Neuronal stem cell (in vitro differentiated cells): ENCODE data around the gene CCDC178.

Experiments used
- DNase-seq: peaks from one replicate; pipeline ENCODE4 v3.0.0-alpha.2; 2013; ENCODE audit warnings: low spot score
- H2AFZ ChIP-seq: one replicate; pipeline ENCODE4 v1.6.1; 2013; ENCODE audit warnings: mild to moderate bottlenecking, low read length, inconsistent platforms
- H2AK5ac ChIP-seq: 2 replicates; pipeline ENCODE4 v1.6.1; 2013; ENCODE audit warnings: low read depth, mild to moderate bottlenecking, inconsistent platforms, low read length, moderate library complexity, mixed read lengths
- H2BK120ac ChIP-seq: 2 replicates; pipeline ENCODE4 v1.6.1; 2013; ENCODE audit warnings: low read depth, mild to moderate bottlenecking, inconsistent platforms, low read length, moderate library complexity, mixed read lengths
- H2BK12ac ChIP-seq: one replicate; pipeline ENCODE4 v1.6.1; 2013; ENCODE audit warnings: low read length, inconsistent platforms
- H2BK15ac ChIP-seq: 2 replicates; pipeline ENCODE4 v1.6.1; 2013; ENCODE audit warnings: mild to moderate bottlenecking, low read length, inconsistent platforms, mixed read lengths
- H2BK5ac ChIP-seq: one replicate; pipeline ENCODE4 v1.6.1; 2013; ENCODE audit warnings: inconsistent platforms, mild to moderate bottlenecking, low read length, moderate library complexity
- H3K14ac ChIP-seq: one replicate; pipeline ENCODE4 v1.6.1; 2013; ENCODE audit warnings: low read length, inconsistent platforms
- H3K18ac ChIP-seq: 2 replicates; pipeline ENCODE4 v1.6.1; 2013; ENCODE audit warnings: low read length, inconsistent platforms
- H3K23ac ChIP-seq: 2 replicates; pipeline ENCODE4 v1.6.1; 2013; ENCODE audit warnings: low read depth, mild to moderate bottlenecking, mixed read lengths, low read length, inconsistent platforms; ENCODE audit not compliant: poor library complexity
- H3K27ac ChIP-seq: replicated peaks from 3 replicates; pipeline ENCODE4 v1.5.1; 2013; ENCODE audit warnings: low read length, inconsistent platforms
- H3K27me3 ChIP-seq, 3 experiments: 2 replicates each; pipeline ENCODE4 v1.6.1; 2013; ENCODE audit warnings: low read length in 3 of 3, mild to moderate bottlenecking in 2 of 3, inconsistent platforms in 1 of 3, low read depth in 1 of 3, mixed read lengths in 1 of 3, moderate library complexity in 1 of 3; ENCODE audit not compliant: control insufficient read depth in 3 of 3, insufficient read depth in 3 of 3
- H3K36me3 ChIP-seq, 2 donors: replicated peaks in 1 of 2; 2 replicates each; pipeline ENCODE4 v1.6.1; 2013; ENCODE audit warnings: low read length in 2 of 2; ENCODE audit not compliant: control insufficient read depth in 2 of 2, insufficient read depth in 2 of 2
- H3K4ac ChIP-seq: 2 replicates; pipeline ENCODE4 v1.6.1; 2013; ENCODE audit warnings: inconsistent platforms, mild to moderate bottlenecking, low read length, moderate library complexity
- H3K4me1 ChIP-seq, 2 donors: 1 replicate in 1 of 2; 2 replicates in 1 of 2; pipeline ENCODE4 v1.6.1; 2013; ENCODE audit warnings: low read length in 2 of 2, low read depth in 1 of 2; ENCODE audit not compliant: control insufficient read depth in 2 of 2, insufficient read depth in 1 of 2
- H3K4me2 ChIP-seq: one replicate; pipeline ENCODE4 v1.6.1; 2013; ENCODE audit warnings: mild to moderate bottlenecking, low read length, inconsistent platforms; ENCODE audit not compliant: insufficient read depth, poor library complexity, severe bottlenecking
- H3K4me3 ChIP-seq, 2 donors: 2 replicates each; pipeline ENCODE4 v1.5.1; 2013; ENCODE audit warnings: low read length in 2 of 2, mild to moderate bottlenecking in 2 of 2, inconsistent platforms in 1 of 2, moderate library complexity in 1 of 2
- H3K79me1 ChIP-seq: one replicate; pipeline ENCODE4 v1.6.1; 2013; ENCODE audit warnings: low read depth, mild to moderate bottlenecking, inconsistent platforms, low read length, moderate library complexity
- H3K9ac ChIP-seq: one replicate; pipeline ENCODE4 v1.6.1; 2013; ENCODE audit warnings: mild to moderate bottlenecking, low read depth, low read length, inconsistent platforms; ENCODE audit not compliant: poor library complexity
- H3K9me3 ChIP-seq, 2 donors: replicated peaks in 1 of 2; 2 replicates each; pipeline versions ENCODE3 to v1.6.1; 2013; ENCODE audit warnings: low read length in 2 of 2, mild to moderate bottlenecking in 2 of 2, inconsistent platforms in 1 of 2, low read depth in 1 of 2, mixed read lengths in 1 of 2, moderate library complexity in 1 of 2; ENCODE audit not compliant: control insufficient read depth in 2 of 2, insufficient read depth in 1 of 2
- H4K8ac ChIP-seq: one replicate; pipeline ENCODE4 v1.6.1; 2013; ENCODE audit warnings: low read depth, mild to moderate bottlenecking, inconsistent platforms, low read length, moderate library complexity
- H4K91ac ChIP-seq: one replicate; pipeline ENCODE4 v1.6.1; 2013; ENCODE audit warnings: low read length, low read depth, mild to moderate bottlenecking, inconsistent platforms; ENCODE audit not compliant: poor library complexity
- WGBS, 2 donors: extraction: QIAGEN DNeasy Blood & Tissue Kit; methylation state at CpG; one replicate each; pipeline ENCODE4 v1.1.7; 2013; ENCODE audit warnings: missing lambda C conversion rate in 2 of 2, mixed read lengths in 1 of 2; ENCODE audit not compliant: insufficient read length in 2 of 2, insufficient replicate concordance in 1 of 2; ENCODE audit errors: extremely low coverage in 2 of 2; 5-methylcytosine and 5-hydroxymethylcytosine counted together

CCDC178 gene

GRCh38 chr18:33264566-33264965, 176.0 kb downstream of the CCDC178 start:
- Histone ChIP-seq H2BK15ac (no peak overlapping the region), H3K27ac (no peak overlapping the region), H2AFZ (peak overlapping the region; percentile 43), H3K4me2 (no peak overlapping the region), H3K4me1 (peaks cover 6% of the 10 kb centered on the region in 2 donors), H3K27me3 (no peaks in the 10 kb centered on the region), H3K9me3 (no peaks in the 10 kb centered on the region), H3K4me3 (no peak overlapping the region), H3K23ac (no peak overlapping the region), H3K18ac (no peak overlapping the region), H2BK12ac (no peak overlapping the region), H4K8ac (no peak overlapping the region), H3K9ac (no peak overlapping the region), H3K4ac (no peak overlapping the region), H4K91ac (no peak overlapping the region), H2BK5ac (no peak overlapping the region), H3K14ac (no peak overlapping the region), H2AK5ac (no peak overlapping the region), H3K36me3 (no peaks in the 10 kb centered on the region), H2BK120ac (no peak overlapping the region), H3K79me1 (no peaks in the 10 kb centered on the region)
- no CpG with 5 or more reads among the region's 1 CpG for WGBS, 2 donors
- no peak for DNase-seq

DNA sequence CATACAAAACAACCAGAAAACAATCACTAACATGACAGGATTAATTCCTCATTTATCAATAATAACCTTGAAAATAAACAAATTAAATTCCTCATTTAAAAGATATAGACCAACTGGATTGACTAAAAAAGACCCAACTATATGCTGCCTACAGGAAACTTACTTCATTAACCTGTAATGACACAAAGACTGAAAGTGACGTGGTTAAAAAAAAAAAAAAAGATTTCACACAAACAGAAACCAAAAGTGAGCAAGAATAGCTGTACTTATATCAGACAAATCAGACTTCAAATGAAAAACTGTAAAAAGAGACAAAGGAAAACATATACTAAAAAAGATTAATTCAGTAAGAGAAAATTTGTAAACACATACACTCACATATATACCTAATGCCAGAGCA, 201.2 kb downstream of the CCDC178 start:
- H3K18ac ChIP-seq: no peak overlapping the region
- H3K4me2 ChIP-seq: no peak overlapping the region
- no peaks in the 10 kb centered on the region for H3K79me1 ChIP-seq
- no peak overlapping the region for H3K9ac ChIP-seq
- no peaks in the 10 kb centered on the region for H3K4me1 ChIP-seq
- DNase-seq: no peak
- no peak overlapping the region for H2AK5ac ChIP-seq
- no peak overlapping the region for H2BK5ac ChIP-seq
- WGBS, 2 donors: no CpG with 5 or more reads among the region's 1 CpG
- no peaks in the 10 kb centered on the region for H3K27me3 ChIP-seq
- H3K27ac ChIP-seq: no peak overlapping the region
- no peak overlapping the region for H3K14ac ChIP-seq
- peaks cover 0 to 3% of the 10 kb centered on the region in 2 donors for H3K9me3 ChIP-seq
- no peak overlapping the region for H3K23ac ChIP-seq
- H2BK12ac ChIP-seq: no peak overlapping the region
- H4K91ac ChIP-seq: no peak overlapping the region
- no peak overlapping the region for H3K4me3 ChIP-seq
- H2AFZ ChIP-seq: no peak overlapping the region
- H3K4ac ChIP-seq: no peak overlapping the region
- no peak overlapping the region for H2BK15ac ChIP-seq
- H2BK120ac ChIP-seq: no peak overlapping the region
- H3K36me3 ChIP-seq: no peaks in the 10 kb centered on the region
- H4K8ac ChIP-seq: no peak overlapping the region

DNA sequence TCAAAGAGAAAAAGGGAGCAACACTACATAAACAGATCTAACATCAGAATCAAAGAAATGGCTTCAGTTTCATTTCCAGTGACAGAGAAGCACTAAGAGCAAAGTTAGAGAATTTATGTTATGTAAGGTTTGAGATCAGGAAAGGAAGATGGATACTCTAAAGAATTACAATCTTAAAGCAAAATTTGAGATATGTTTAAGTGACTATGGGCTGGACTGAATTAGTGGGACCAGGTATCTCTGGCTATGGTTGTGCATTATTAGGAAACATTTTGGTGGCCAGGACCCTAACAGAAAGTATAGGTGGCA, 208.2 kb downstream of the CCDC178 start:
- Histone ChIP-seq H3K27ac (no peak overlapping the region), H2AK5ac (no peak overlapping the region), H4K8ac (no peak overlapping the region), H3K23ac (no peak overlapping the region), H3K4me3 (no peak overlapping the region), H3K79me1 (no peaks in the 10 kb centered on the region), H3K9me3 (peaks cover 0 to 2% of the 10 kb centered on the region in 2 donors), H3K14ac (no peak overlapping the region), H3K27me3 (no peaks in the 10 kb centered on the region), H3K18ac (no peak overlapping the region), H2BK12ac (no peak overlapping the region), H2BK15ac (no peak overlapping the region), H2AFZ (peak overlapping the region; percentile 80), H3K9ac (no peak overlapping the region), H3K4ac (no peak overlapping the region), H2BK5ac (no peak overlapping the region), H3K36me3 (no peaks in the 10 kb centered on the region), H3K4me1 (peaks cover 3 to 4% of the 10 kb centered on the region in 2 donors), H2BK120ac (no peak overlapping the region), H3K4me2 (no peak overlapping the region), H4K91ac (no peak overlapping the region)
- DNase-seq: no peak

DNA sequence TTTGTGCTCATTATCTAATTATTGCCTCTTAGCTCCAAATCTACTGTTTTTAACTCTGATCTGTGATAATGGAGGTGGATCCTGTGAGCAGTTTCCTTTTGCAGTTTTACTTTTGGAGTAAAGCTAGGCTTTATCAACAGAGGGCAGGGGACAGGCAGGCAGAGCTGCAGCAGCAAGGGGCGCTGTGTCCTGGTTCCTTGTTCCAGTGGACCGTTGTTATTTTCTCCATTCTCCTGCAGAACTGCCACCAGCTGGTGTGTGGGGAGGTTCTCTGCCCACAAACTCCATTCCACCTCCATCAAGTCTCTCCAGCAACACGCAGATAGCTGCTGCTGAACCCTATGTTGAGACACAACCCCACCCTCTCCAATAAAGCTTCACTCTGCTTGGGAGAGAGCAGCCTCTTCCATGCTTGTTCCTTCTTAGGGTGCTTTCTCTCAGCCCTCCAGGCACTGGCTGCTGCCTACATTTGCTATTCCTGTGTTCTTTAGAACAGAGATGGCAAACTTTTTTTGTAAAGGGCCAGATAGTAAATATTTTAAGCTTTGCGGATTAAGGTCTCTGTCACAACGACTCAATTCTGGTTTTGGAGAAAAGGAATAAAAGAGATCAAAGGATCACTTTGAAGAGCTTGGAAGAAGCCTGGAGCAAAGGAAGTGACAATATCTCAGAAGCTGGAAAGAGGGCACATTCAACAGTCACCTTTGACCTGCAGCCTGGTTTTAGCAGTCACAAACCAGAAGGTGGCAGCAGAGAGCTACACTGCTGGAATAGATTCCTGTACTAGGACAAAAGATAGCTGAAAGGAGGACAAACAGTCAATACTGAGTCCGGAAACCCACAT, 208.8 kb downstream of the CCDC178 start:
- Histone ChIP-seq H3K27me3 (no peaks in the 10 kb centered on the region), H3K27ac (no peak overlapping the region), H3K4me2 (no peak overlapping the region), H3K4me3 (no peak overlapping the region), H3K14ac (no peak overlapping the region), H2AFZ (peak overlapping the region; percentile 80), H2BK120ac (no peak overlapping the region), H3K9me3 (no peaks in the 10 kb centered on the region), H3K18ac (peak overlapping the region; percentile 1), H2BK12ac (no peak overlapping the region), H4K91ac (no peak overlapping the region), H3K79me1 (no peaks in the 10 kb centered on the region), H3K9ac (no peak overlapping the region), H4K8ac (no peak overlapping the region), H3K23ac (no peak overlapping the region), H2BK5ac (no peak overlapping the region), H2AK5ac (no peak overlapping the region), H2BK15ac (no peak overlapping the region), H3K36me3 (no peaks in the 10 kb centered on the region), H3K4ac (no peak overlapping the region), H3K4me1 (peaks cover 3 to 4% of the 10 kb centered on the region in 2 donors)
- peak; percentile 88 for DNase-seq
- WGBS, 2 donors: no CpG with 5 or more reads among the region's 6 CpGs
